ENCODE results near the gene MSX1.

Gene MSX1

DNA sequence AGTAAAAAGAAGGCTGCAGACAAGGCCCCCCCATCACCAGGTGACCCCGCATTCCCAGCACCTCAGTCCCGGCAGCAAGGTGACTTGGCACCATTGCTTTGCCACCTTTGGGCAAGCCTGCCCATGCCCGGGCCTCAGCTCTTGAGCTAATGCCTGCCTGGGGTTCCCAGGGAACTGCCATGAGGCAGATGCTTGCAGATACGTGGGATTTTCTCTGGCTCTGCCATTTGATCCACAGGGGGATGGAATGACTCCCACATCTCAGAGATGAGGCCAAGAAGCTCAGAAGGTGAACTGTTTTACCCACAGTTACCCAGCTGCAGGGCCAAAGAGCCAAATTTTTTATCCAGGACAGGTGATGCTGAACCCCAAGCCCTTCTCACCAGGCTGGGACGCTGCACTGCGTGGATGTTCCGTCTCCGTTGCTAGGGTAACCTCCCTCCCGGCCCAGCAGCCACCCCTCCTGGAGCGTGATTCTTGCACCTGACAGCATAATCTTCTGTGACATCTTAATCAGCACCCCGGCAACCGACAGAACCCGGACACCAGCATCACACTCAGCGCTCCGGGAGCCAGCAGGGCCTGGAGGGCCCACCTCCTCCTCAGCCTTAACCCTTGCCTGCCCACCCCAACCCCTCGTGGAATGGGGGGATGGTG is 15.7 kb upstream of the MSX1 start:
- H3K9me3 ChIP-seq: no peaks in the 10 kb centered on the region
- no peak overlapping the region for H3K4me3 ChIP-seq (ENCODE audit: low read depth, low read length)
- TF ChIP-seq, protein P1, sequence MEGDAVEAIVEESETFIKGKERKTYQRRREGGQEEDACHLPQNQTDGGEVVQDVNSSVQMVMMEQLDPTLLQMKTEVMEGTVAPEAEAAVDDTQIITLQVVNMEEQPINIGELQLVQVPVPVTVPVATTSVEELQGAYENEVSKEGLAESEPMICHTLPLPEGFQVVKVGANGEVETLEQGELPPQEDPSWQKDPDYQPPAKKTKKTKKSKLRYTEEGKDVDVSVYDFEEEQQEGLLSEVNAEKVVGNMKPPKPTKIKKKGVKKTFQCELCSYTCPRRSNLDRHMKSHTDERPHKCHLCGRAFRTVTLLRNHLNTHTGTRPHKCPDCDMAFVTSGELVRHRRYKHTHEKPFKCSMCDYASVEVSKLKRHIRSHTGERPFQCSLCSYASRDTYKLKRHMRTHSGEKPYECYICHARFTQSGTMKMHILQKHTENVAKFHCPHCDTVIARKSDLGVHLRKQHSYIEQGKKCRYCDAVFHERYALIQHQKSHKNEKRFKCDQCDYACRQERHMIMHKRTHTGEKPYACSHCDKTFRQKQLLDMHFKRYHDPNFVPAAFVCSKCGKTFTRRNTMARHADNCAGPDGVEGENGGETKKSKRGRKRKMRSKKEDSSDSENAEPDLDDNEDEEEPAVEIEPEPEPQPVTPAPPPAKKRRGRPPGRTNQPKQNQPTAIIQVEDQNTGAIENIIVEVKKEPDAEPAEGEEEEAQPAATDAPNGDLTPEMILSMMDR (IDR thresholded peaks at IDR 0.05; ENCODE audit: low read depth, low read length): no peak
- no peaks in the 10 kb centered on the region for H3K36me3 ChIP-seq
- DNase-seq: no peak
- H3K4me1 ChIP-seq: no peaks in the 10 kb centered on the region
- H3K27me3 ChIP-seq: no peaks in the 10 kb centered on the region

DNA sequence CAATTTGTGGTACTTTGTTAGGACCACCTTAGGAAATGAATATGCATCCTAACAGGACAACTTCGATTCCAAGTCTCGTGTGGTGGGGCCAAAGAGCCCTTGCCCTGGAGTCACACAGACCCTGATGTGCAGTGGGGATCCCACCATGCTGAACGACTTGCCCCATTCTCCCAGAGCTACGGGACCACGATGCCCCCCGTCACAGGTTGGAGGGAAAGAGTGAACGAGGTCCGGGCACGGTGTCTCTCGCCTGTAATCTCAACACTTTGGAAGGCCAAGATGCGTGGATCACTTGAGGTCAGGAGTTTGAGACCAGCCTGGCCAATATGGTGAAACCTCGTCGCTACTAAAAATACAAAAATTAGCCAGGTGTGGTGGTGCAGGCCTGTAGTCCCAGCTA is 14.4 kb upstream of the MSX1 start:
- TF ChIP-seq, protein P1 (IDR thresholded peaks at IDR 0.05; ENCODE audit: low read depth, low read length): no peak
- Histone ChIP-seq H3K4me3 (ENCODE audit: low read depth, low read length) (no peak overlapping the region), H3K9me3 (no peaks in the 10 kb centered on the region), H3K36me3 (no peaks in the 10 kb centered on the region), H3K27me3 (no peaks in the 10 kb centered on the region), H3K4me1 (no peaks in the 10 kb centered on the region)
- no peak for DNase-seq

DNA sequence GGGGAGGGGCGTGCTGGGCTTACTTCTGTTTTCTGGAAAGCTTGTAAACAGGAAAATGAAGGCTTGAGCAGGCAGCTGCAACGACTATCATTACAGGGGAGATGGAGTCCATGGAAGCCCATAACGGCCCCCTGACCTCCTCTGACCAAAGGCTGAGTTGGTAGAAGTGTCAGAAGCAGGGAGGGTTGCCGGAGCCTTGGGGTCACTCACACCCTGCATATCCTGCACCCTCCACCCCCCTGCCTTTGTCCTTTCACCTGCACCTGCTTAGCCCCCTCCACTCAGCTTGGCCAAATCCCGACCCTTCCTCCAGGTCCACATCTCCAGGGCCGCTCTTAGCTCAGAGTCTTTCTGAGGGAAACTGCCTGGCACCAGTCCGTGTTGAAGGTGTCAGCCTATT is 12.5 kb upstream of the MSX1 start:
- Histone ChIP-seq H3K27me3 (peaks cover 1% of the 10 kb centered on the region; the same call in 1 of the 2 replicates), H3K4me1 (no peaks in the 10 kb centered on the region), H3K4me3 (ENCODE audit: low read depth, low read length) (no peak overlapping the region), H3K36me3 (no peaks in the 10 kb centered on the region), H3K9me3 (no peaks in the 10 kb centered on the region)
- DNase-seq: no peak
- TF ChIP-seq, protein P1 (IDR thresholded peaks at IDR 0.05; ENCODE audit: low read depth, low read length): no peak

DNA sequence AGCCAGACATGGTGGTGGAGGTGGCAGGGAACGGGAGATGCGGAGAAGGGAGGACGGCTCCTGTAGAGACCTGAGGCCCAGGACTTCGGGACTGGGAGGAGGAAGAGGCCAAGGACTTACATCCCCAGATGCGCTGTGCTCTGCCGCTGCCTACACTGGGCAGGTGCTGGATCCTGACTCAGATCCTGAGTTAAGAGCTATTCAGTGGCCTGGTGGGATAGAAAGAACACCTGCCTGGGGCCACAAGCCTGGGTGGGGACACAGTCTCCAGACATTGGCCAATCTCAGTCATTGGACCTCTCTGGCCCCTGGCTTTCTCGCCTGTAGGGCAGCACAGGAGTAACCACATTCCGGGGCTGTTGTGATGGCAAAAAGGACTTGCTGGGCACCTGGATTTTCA is 10.9 kb upstream of the MSX1 start:
- Histone ChIP-seq H3K4me3 (ENCODE audit: low read depth, low read length) (no peak overlapping the region), H3K9me3 (no peaks in the 10 kb centered on the region), H3K36me3 (no peaks in the 10 kb centered on the region), H3K27me3 (peaks cover 16% of the 10 kb centered on the region), H3K4me1 (no peaks in the 10 kb centered on the region)
- TF ChIP-seq, protein P1 (IDR thresholded peaks at IDR 0.05; ENCODE audit: low read depth, low read length): no peak
- no peak for DNase-seq

DNA sequence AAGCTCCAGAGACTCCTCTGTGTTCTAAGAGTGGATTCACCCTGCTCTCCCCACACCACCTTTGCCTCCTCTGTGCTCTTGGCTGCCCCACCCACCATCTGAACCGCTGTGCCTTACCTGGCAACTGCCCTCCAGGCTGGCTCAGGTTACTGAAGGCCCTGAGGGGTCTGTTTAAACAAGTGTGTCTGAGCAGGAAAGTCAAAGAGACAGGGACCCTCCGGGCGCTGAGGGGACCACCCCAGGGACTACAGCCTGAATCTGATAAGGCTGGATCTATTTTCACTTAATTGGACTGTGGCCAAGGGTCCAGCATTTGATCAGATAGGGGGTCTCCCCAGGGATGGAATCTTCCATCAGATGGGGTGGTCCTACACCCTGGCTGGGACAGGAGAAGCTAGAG is 10.4 kb upstream of the MSX1 start:
- no peaks in the 10 kb centered on the region for H3K36me3 ChIP-seq
- H3K4me3 ChIP-seq (ENCODE audit: low read depth, low read length): no peak overlapping the region
- no peaks in the 10 kb centered on the region for H3K4me1 ChIP-seq
- TF ChIP-seq, protein P1 (IDR thresholded peaks at IDR 0.05; ENCODE audit: low read depth, low read length): no peak
- DNase-seq: no peak
- no peaks in the 10 kb centered on the region for H3K9me3 ChIP-seq
- H3K27me3 ChIP-seq: peaks cover 21% of the 10 kb centered on the region

DNA sequence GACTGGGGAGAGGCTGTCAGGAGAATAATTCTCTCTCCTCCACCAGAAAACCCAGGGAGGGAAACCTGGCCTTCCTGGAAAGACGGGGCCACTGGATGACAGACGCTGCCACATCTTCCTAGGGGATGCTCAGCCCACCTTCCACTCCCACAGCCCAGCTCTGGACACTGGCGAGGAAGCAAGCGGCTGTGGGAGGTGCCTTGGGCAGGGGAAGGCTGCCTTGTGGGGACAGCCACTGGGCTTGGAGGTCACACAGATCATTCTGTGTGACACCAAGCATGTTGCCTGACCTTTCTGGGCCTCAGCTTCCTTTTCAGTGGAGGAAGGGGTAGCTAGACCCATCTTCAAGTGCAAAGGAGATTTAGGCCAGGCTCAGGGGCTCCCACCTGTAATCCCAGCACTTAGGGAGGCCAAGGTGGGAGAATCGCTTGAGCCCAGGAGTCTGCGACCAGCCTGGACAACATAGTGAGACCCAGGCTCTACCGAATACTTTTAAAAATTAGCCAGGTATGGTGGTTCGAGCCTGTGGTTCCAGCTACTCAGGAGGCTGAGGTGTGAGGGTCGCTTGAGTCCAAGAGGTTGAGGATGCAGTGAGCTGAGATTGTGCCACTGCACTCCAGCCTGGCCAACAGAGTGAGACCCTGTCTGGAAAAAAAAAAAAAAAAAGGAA is 9.8 kb upstream of the MSX1 start:
- TF ChIP-seq, protein P1 (IDR thresholded peaks at IDR 0.05; ENCODE audit: low read depth, low read length): no peak
- Histone ChIP-seq H3K27me3 (peaks cover 27% of the 10 kb centered on the region), H3K4me1 (peaks cover 4% of the 10 kb centered on the region; the same call in 1 of the 2 replicates), H3K36me3 (no peaks in the 10 kb centered on the region), H3K4me3 (ENCODE audit: low read depth, low read length) (no peak overlapping the region), H3K9me3 (no peaks in the 10 kb centered on the region)
- DNase-seq: no peak
